HG03520 (cell line): ENCODE data around the gene SLC25A11.

Experiments
- ATAC-seq: cut with Tn5 transposase; IDR thresholded peaks from one replicate; pipeline ENCODE4 v1.9.1; 2021; ENCODE audit warnings: mild to moderate bottlenecking, moderate library complexity; ENCODE audit not compliant: unreplicated experiment

The SLC25A11 gene

GRCh38 chr17:4896332-4897197 lies 43.3 kb downstream of the SLC25A11 start:
- no peak for ATAC-seq

- no peak for ATAC-seq
Measured at GRCh38 chr17:4895657-4896331, 44.1 kb downstream of the SLC25A11 start.

GRCh38 chr17:4895121-4895520 lies 44.7 kb downstream of the SLC25A11 start:
- no peak for ATAC-seq

DNA sequence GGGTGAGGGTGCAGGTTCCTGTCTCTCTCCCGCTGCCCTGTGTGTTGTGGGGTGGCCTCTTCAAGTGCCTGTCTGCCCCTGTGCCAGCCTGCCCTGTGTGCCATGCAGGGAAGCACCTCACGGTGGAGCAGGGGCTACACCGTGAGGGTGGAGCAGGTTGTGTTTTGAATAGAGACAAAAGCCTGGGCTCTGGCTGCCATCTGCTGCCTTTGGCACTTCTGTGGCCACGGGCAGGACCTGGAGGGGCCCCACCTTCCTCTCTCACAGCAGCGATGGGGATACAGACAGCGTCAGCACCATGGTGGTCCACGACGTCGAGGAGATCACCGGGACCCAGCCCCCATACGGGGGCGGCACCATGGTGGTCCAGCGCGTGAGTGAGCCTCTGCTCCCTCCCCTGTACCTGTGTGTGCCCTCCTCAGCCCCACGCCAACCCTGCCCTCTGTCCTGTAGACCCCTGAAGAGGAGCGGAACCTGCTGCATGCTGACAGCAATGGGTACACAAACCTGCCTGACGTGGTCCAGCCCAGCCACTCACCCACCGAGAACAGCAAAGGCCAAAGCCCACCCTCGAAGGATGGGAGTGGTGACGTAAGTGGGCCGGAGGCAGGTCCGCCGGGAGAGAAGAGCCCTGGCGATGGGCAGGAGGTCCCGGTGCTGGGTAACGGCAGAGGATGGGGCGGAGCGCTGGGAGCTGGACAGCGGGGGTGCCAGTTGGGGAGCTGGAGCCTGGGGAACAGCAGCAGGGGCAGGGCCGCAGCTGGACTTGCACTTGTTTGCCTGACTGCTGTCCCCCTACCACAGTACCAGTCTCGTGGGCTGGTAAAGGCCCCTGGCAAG lies 45.9 kb downstream of the SLC25A11 start:
- no peak for ATAC-seq

GRCh38 chr17:4893272-4893671 lies 46.6 kb downstream of the SLC25A11 start:
- ATAC-seq = no peak

- no peak for ATAC-seq
Measured at GRCh38 chr17:4892499-4893221, 47.2 kb downstream of the SLC25A11 start.

- no peak for ATAC-seq
Measured at GRCh38 chr17:4891411-4892410, 48.1 kb downstream of the SLC25A11 start.

DNA sequence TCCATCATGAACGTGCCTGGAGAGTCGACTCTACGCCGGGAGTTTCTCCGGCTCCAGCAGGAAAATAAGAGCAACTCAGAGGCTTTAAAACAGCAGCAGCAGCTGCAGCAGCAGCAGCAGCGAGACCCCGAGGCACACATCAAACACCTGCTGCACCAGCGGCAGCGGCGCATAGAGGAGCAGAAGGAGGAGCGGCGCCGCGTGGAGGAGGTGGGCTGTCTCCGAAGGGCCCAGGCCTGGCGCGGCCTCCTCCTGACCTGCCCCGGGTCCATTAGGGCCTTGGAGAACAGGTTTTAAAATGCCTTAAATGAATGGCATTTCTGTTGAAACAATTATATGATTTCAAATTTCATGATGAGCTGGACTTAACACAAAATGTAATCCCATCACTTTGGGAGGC lies 52.3 kb downstream of the SLC25A11 start:
- ATAC-seq = no peak
